ENCODE results near the gene PKNOX2.

- no peak for TF ChIP-seq CTCF (conservative IDR thresholded peaks at IDR 0.05; ENCODE audit: low read length)
- TF ChIP-seq EZH2phosphoT487 (IDR thresholded peaks at IDR 0.05; ENCODE audit: borderline replicate concordance, low read depth, low read length) = no peak
Measured at GRCh38 chr11:125211191-125211947, 46.8 kb downstream of the PKNOX2 start.

Data from OCI-LY7 (cell line).